ENCODE results near the gene BRCC3.

BRCC3 gene

GRCh38 chrX:155069414-155069813 is 1.9 kb upstream of the BRCC3 start (continued):
- TF ChIP-seq ZNF70 (CRISPR knock-in tag; IDR thresholded peaks at IDR 0.05) = no peak
- TF ChIP-seq TCF4 (CRISPR knock-in tag; IDR thresholded peaks at IDR 0.05; ENCODE audit: borderline replicate concordance) = no peak
- TF ChIP-seq RARB (CRISPR knock-in tag; IDR thresholded peaks at IDR 0.05) = no peak
- TF ChIP-seq PATZ1 (CRISPR knock-in tag; IDR thresholded peaks at IDR 0.05; ENCODE audit: borderline replicate concordance) = no peak
- no peak for TF ChIP-seq ESRRG (CRISPR knock-in tag; IDR thresholded peaks at IDR 0.05)
- no peak for TF ChIP-seq GLIS3 (CRISPR knock-in tag; IDR thresholded peaks at IDR 0.05)

GRCh38 chrX:155070038-155070437 is 1.3 kb upstream of the BRCC3 start:
- no peak for ATAC-seq
- TF ChIP-seq GLIS3 (CRISPR knock-in tag; IDR thresholded peaks at IDR 0.05) (no peak), TSHZ2 (CRISPR knock-in tag; IDR thresholded peaks at IDR 0.05) (no peak), ARNTL (CRISPR knock-in tag; IDR thresholded peaks at IDR 0.05; ENCODE audit: borderline replicate concordance, low read depth) (no peak), CSDC2 (CRISPR knock-in tag; IDR thresholded peaks at IDR 0.05) (no peak), BACH2 (CRISPR knock-in tag; IDR thresholded peaks at IDR 0.05; ENCODE audit: borderline replicate concordance) (no peak), OSR1 (CRISPR knock-in tag; IDR thresholded peaks at IDR 0.05) (no peak), CSRNP3 (CRISPR knock-in tag; IDR thresholded peaks at IDR 0.05) (no peak), ZFP3 (CRISPR knock-in tag; IDR thresholded peaks at IDR 0.05) (no peak), TCF4 (CRISPR knock-in tag; IDR thresholded peaks at IDR 0.05; ENCODE audit: borderline replicate concordance) (no peak), ISL1 (CRISPR knock-in tag; IDR thresholded peaks at IDR 0.05) (no peak), ESRRG (CRISPR knock-in tag; IDR thresholded peaks at IDR 0.05) (no peak)

- peak; percentile 11; the same call in 2 of the 3 replicates for ATAC-seq
- TF ChIP-seq GLIS3 (CRISPR knock-in tag; IDR thresholded peaks at IDR 0.05) (no peak), RARB (CRISPR knock-in tag; IDR thresholded peaks at IDR 0.05) (no peak), ZNF565 (CRISPR knock-in tag; conservative IDR thresholded peaks at IDR 0.05; ENCODE audit: low read depth) (no peak), PATZ1 (CRISPR knock-in tag; IDR thresholded peaks at IDR 0.05; ENCODE audit: borderline replicate concordance) (no peak), ZFP30 (CRISPR knock-in tag; IDR thresholded peaks at IDR 0.05) (no peak), POU6F1 (CRISPR knock-in tag; IDR thresholded peaks at IDR 0.05; ENCODE audit: borderline replicate concordance, low read depth) (no peak), CREB5 (CRISPR knock-in tag; IDR thresholded peaks at IDR 0.05; ENCODE audit: low read depth) (no peak), CSRNP3 (CRISPR knock-in tag; IDR thresholded peaks at IDR 0.05) (no peak)
Measured at GRCh38 chrX:155070663-155070974, 689 bp upstream of the BRCC3 start.
